ENCODE measurements around the gene MCC.

Gene MCC

GRCh38 chr5:113202746-113203716, 285.2 kb downstream of the MCC start:
- no peak for TF ChIP-seq CTCF (IDR thresholded peaks at IDR 0.05; ENCODE audit: insufficient read depth, low read length, missing control alignments)
- POLR2A ChIA-PET = no interaction called here
- CTCF ChIA-PET = no interaction called here
- no peak for DNase-seq (ENCODE audit: low read depth, low spot score)
- H3K4me3 ChIP-seq (ENCODE audit: low read depth, low read length) = no peak overlapping the region

GRCh38 chr5:113202287-113202686, 286.0 kb downstream of the MCC start:
- CTCF ChIA-PET = no interaction called here
- POLR2A ChIA-PET = no interaction called here
- TF ChIP-seq CTCF (IDR thresholded peaks at IDR 0.05; ENCODE audit: insufficient read depth, low read length, missing control alignments) = no peak
- DNase-seq (ENCODE audit: low read depth, low spot score) = no peak
- H3K4me3 ChIP-seq (ENCODE audit: low read depth, low read length) = no peak overlapping the region

GRCh38 chr5:113201715-113202114, 286.5 kb downstream of the MCC start:
- DNase-seq (ENCODE audit: low read depth, low spot score) = no peak
- H3K4me3 ChIP-seq (ENCODE audit: low read depth, low read length) = no peak overlapping the region
- POLR2A ChIA-PET = no interaction called here
- TF ChIP-seq CTCF (IDR thresholded peaks at IDR 0.05; ENCODE audit: insufficient read depth, low read length, missing control alignments) = no peak
- CTCF ChIA-PET = no interaction called here

- TF ChIP-seq CTCF (IDR thresholded peaks at IDR 0.05; ENCODE audit: insufficient read depth, low read length, missing control alignments) = no peak
- no peak overlapping the region for H3K4me3 ChIP-seq (ENCODE audit: low read depth, low read length)
- CTCF ChIA-PET = no interaction called here
- DNase-seq (ENCODE audit: low read depth, low spot score) = no peak
- POLR2A ChIA-PET = no interaction called here
These were observed 288.9 kb downstream of the MCC start for GRCh38 chr5:113199122-113199905.

GRCh38 chr5:113197456-113198200, 290.6 kb downstream of the MCC start:
- no peak for DNase-seq (ENCODE audit: low read depth, low spot score)
- POLR2A ChIA-PET = no interaction called here
- CTCF ChIA-PET = no interaction called here
- H3K4me3 ChIP-seq (ENCODE audit: low read depth, low read length) = no peak overlapping the region
- TF ChIP-seq CTCF (IDR thresholded peaks at IDR 0.05; ENCODE audit: insufficient read depth, low read length, missing control alignments) = no peak
